Left ventricle myocardium inferior (tissue), 1 donor: Measurements from ENCODE around the gene CHST13. TPM values are rescaled to one million over a fixed set of nuclear protein-coding genes. Genes with fewer than 3 reads are reported as not detected.

Experiments
- DNase-seq: peaks from one replicate; pipeline ENCODE4 v3.0.0-alpha.2; 2020
- H3K27ac ChIP-seq: fragments of 200-600 bp; replicated peaks from 2 replicates; pipeline ENCODE4 v1.8.0; 2021
- H3K27me3 ChIP-seq: fragments of 200-600 bp; 2 replicates; pipeline ENCODE4 v1.8.0; 2021; ENCODE audit warnings: low read depth
- H3K36me3 ChIP-seq: fragments of 200-600 bp; 2 replicates; pipeline ENCODE4 v1.8.0; 2021
- H3K4me1 ChIP-seq: fragments of 200-600 bp; 2 replicates; pipeline ENCODE4 v1.8.0; 2021
- H3K4me3 ChIP-seq: fragments of 200-600 bp; 2 replicates; pipeline ENCODE4 v1.8.0; 2021; ENCODE audit warnings: mild to moderate bottlenecking, moderate library complexity
- H3K9me3 ChIP-seq: fragments of 200-600 bp; replicated peaks from 2 replicates; pipeline ENCODE4 v1.8.0; 2021
- CTCF ChIP-seq: fragments of 200-600 bp; IDR thresholded peaks from 2 replicates; pipeline ENCODE4 v1.8.0; 2021; ENCODE audit warnings: antibody characterized with exemption, mild to moderate bottlenecking, borderline replicate concordance
- intact Hi-C: fragments of 100-400 bp; cut with micrococcal nuclease; formaldehyde crosslinking; loops from one replicate; pipeline ENCODE4 v1.11.0; 2022
- total RNA-seq: library from RNA; stranded (reverse); fragmentation: NEBNext Ultra II Directional; extraction: Animal tissue kit (Norgen Biotek cat#: 25700); gene quantifications from one replicate; pipeline ENCODE4 v1.2.1, GENCODE V29; 2021
- donor health status: DM: no; HTN: yes; CAD: no; lungs with severe emphysema.

The CHST13 gene
- total RNA-seq, 1 donor from 2014 or later: 0.11 TPM

GRCh38 chr3:126546013-126546412 is 22.1 kb downstream of the CHST13 start:
- intact Hi-C loops: no loop called here
- peaks cover 38% of the 10 kb centered on the region for H3K27me3 ChIP-seq
- H3K27ac ChIP-seq: no peak overlapping the region
- no peaks in the 10 kb centered on the region for H3K36me3 ChIP-seq
- no peak for DNase-seq
- no peak overlapping the region for H3K4me3 ChIP-seq
- no peak for TF ChIP-seq CTCF
- no peaks in the 10 kb centered on the region for H3K9me3 ChIP-seq
- peaks cover 17% of the 10 kb centered on the region for H3K4me1 ChIP-seq

- DNase-seq: no peak
- intact Hi-C loops: no loop called here
- H3K9me3 ChIP-seq: no peaks in the 10 kb centered on the region
- no peaks in the 10 kb centered on the region for H3K36me3 ChIP-seq
- H3K4me3 ChIP-seq: no peak overlapping the region
- H3K27ac ChIP-seq: no peak overlapping the region
- H3K4me1 ChIP-seq: peaks cover 13% of the 10 kb centered on the region
- TF ChIP-seq CTCF: no peak
- H3K27me3 ChIP-seq: peaks cover 31% of the 10 kb centered on the region
Measured at GRCh38 chr3:126546549-126547239, 22.7 kb downstream of the CHST13 start.

- no peak overlapping the region for H3K4me3 ChIP-seq
Measured at GRCh38 chr3:126547721-126548120, 23.8 kb downstream of the CHST13 start.

GRCh38 chr3:126548556-126549466 is 24.9 kb downstream of the CHST13 start:
- Histone ChIP-seq H3K36me3 (no peaks in the 10 kb centered on the region), H3K9me3 (no peaks in the 10 kb centered on the region), H3K27ac (no peak overlapping the region), H3K27me3 (peaks cover 13% of the 10 kb centered on the region), H3K4me1 (peaks cover 13% of the 10 kb centered on the region), H3K4me3 (no peak overlapping the region)
- DNase-seq: no peak
- no peak for TF ChIP-seq CTCF
- intact Hi-C loops: no loop called here

More at GRCh38 chr3:126547721-126548120, 23.8 kb downstream of the CHST13 start:
- no peak for DNase-seq
- intact Hi-C loops: no loop called here
- peaks cover 20% of the 10 kb centered on the region for H3K27me3 ChIP-seq
- H3K9me3 ChIP-seq: no peaks in the 10 kb centered on the region
- TF ChIP-seq CTCF: no peak
- no peaks in the 10 kb centered on the region for H3K36me3 ChIP-seq
- H3K4me1 ChIP-seq: peaks cover 13% of the 10 kb centered on the region
- H3K27ac ChIP-seq: no peak overlapping the region

GRCh38 chr3:126549861-126550487 is 26.0 kb downstream of the CHST13 start:
- H3K36me3 ChIP-seq: no peaks in the 10 kb centered on the region
- no peak for TF ChIP-seq CTCF
- peaks cover 13% of the 10 kb centered on the region for H3K4me1 ChIP-seq
- H3K4me3 ChIP-seq: no peak overlapping the region
- H3K27me3 ChIP-seq: peaks cover 9% of the 10 kb centered on the region
- H3K9me3 ChIP-seq: no peaks in the 10 kb centered on the region
- no peak overlapping the region for H3K27ac ChIP-seq
- intact Hi-C loops: no loop called here
- no peak for DNase-seq
